Erythroblast (primary cell): ENCODE data around the gene NISCH.

ENCODE experiments used
- GATA1 ChIP-seq: IDR thresholded peaks from 2 replicates; pipeline ENCODE4 v1.6.1; 2011; ENCODE audit warnings: low read depth, mild to moderate bottlenecking, control low read depth, low read length, moderate library complexity
- POLR2A ChIP-seq: IDR thresholded peaks from 2 replicates; pipeline ENCODE4 v1.6.1; 2011; ENCODE audit warnings: mild to moderate bottlenecking, low read length

- TF ChIP-seq POLR2A = no peak
- TF ChIP-seq GATA1 = no peak
These were observed 56.7 kb downstream of the NISCH start for GRCh38 chr3:52512105-52512504.
